ENCODE measurements around the gene DYNLL2.

GRCh38 chr17:58085039-58085715, 2.0 kb downstream of the DYNLL2 start:
- TF ChIP-seq CTCF (IDR thresholded peaks at IDR 0.05 in 8 of 11, conservative IDR thresholded peaks at IDR 0.05 in 3 of 11) = no peak
- no peak for TF ChIP-seq POLR2A (IDR thresholded peaks at IDR 0.05)
- no peak for TF ChIP-seq POLR2AphosphoS5 (IDR thresholded peaks at IDR 0.05)

All from spleen (tissue), 7 donors.